ENCODE results near the gene PCSK2. TPM values are rescaled to one million over a fixed set of nuclear protein-coding genes. Genes with fewer than 3 reads are reported as not detected.

Gene PCSK2
- total RNA-seq, 2 donors from 2014 or later: not detected

- Mint-ChIP-seq H3K9me3 (no peaks in the 10 kb centered on the region), H3K4me3 (peak overlapping the region; percentile 83), H3K27me3 (no peaks in the 10 kb centered on the region), H3K4me1 (peaks cover 17% of the 10 kb centered on the region), H3K36me3 (ENCODE audit: low read depth) (no peaks in the 10 kb centered on the region), H3K27ac (peak overlapping the region; percentile 85)
- peak; percentile 78 for ATAC-seq (replicated peaks)
Observed at GRCh38 chr20:17505636-17506517, 279.0 kb downstream of the PCSK2 start.

DNA sequence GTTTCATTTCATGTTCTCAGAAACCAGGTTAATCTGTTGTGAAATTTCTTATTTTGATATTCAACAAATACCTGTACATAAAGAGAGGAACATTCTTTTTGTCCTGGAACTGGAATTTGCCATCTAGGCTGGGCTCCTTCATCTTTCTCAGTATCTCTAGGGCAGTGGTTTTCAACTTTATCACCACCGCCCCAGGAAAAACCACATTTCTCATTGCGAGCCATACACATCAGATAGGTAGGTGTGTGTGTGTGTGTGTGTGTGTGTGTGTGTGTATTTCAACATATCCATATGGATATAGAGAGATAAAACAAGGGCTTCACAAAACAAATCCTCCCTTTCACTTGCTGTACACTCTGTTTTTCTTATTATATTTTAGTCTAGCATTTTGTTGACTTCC lies 280.2 kb downstream of the PCSK2 start:
- Mint-ChIP-seq H3K27me3 (no peaks in the 10 kb centered on the region), H3K27ac (no peak overlapping the region), H3K9me3 (no peaks in the 10 kb centered on the region), H3K4me3 (peak overlapping the region; percentile 83), H3K4me1 (peaks cover 27% of the 10 kb centered on the region), H3K36me3 (ENCODE audit: low read depth) (no peaks in the 10 kb centered on the region)
- no peak for ATAC-seq (replicated peaks)

DNA sequence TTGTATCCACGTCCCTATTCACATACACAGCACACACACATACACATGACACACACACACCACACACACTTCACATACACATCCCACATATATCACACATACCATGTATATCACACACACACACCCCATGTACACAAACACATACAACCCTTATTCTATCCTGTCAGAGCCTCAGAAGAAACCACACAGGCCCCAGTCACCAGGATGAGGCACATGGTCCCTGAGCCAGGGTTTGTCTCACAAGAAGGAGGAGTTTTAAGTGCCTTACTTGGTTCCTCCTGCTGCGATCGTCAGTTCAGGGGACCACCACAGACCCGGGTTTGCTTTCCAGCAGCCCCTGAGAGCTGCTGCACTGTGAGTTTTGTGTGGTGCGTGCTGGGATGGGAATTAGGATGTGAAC lies 280.7 kb downstream of the PCSK2 start:
- peak overlapping the region; percentile 83 for H3K4me3 Mint-ChIP-seq
- H3K36me3 Mint-ChIP-seq (ENCODE audit: low read depth): no peaks in the 10 kb centered on the region
- H3K27ac Mint-ChIP-seq: no peak overlapping the region
- peaks cover 29% of the 10 kb centered on the region for H3K4me1 Mint-ChIP-seq
- no peaks in the 10 kb centered on the region for H3K27me3 Mint-ChIP-seq
- no peaks in the 10 kb centered on the region for H3K9me3 Mint-ChIP-seq
- ATAC-seq (replicated peaks): no peak

DNA sequence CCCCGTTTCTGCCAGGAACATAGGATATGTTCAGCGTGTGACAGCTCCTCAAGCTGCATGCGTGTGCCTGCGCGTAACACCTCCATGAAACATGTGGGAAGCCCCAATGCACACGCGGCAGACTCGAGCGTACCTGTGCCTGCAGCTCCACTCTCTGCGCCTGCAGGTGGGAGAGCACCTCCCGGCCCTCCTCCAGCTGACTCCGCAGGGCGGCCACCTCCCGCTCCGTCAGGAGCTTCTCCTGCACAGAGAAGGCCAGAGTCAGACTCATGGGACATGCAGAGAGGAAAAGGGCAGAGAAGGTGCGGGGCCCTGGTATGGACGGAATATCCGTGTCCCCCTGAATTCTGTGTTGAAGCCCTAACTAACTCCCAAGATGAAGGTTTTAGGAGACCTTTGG lies 281.9 kb downstream of the PCSK2 start:
- peaks cover 29% of the 10 kb centered on the region for H3K4me1 Mint-ChIP-seq
- H3K27ac Mint-ChIP-seq: no peak overlapping the region
- H3K36me3 Mint-ChIP-seq (ENCODE audit: low read depth): no peaks in the 10 kb centered on the region
- H3K4me3 Mint-ChIP-seq: no peak overlapping the region
- H3K9me3 Mint-ChIP-seq: no peaks in the 10 kb centered on the region
- ATAC-seq (replicated peaks): no peak
- no peaks in the 10 kb centered on the region for H3K27me3 Mint-ChIP-seq

DNA sequence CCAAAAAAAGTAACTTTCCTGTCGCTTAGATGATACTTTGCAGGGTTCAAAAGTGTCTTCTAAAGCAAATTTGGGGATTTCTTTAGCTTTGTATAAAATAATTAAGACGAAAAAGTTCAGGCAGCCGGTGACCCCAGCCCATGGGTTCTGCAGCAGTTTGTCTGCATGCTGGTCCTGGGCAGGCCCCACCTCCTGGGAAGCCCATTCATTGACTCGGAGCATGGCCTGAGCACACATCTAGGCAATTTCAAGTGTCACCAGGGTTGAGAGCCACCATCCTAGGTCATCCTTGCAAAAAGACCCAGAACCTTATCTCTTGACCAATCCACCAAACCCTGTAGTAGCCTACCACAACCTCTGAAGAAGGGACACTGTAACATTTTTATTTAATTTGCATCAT lies 283.7 kb downstream of the PCSK2 start:
- no peaks in the 10 kb centered on the region for H3K36me3 Mint-ChIP-seq (ENCODE audit: low read depth)
- H3K9me3 Mint-ChIP-seq: no peaks in the 10 kb centered on the region
- peaks cover 25% of the 10 kb centered on the region for H3K4me1 Mint-ChIP-seq
- no peak for ATAC-seq (replicated peaks)
- no peaks in the 10 kb centered on the region for H3K27me3 Mint-ChIP-seq
- H3K27ac Mint-ChIP-seq: no peak overlapping the region
- no peak overlapping the region for H3K4me3 Mint-ChIP-seq

- Mint-ChIP-seq H3K4me1 (peaks cover 19% of the 10 kb centered on the region), H3K27ac (no peak overlapping the region), H3K36me3 (ENCODE audit: low read depth) (no peaks in the 10 kb centered on the region), H3K4me3 (no peak overlapping the region), H3K9me3 (no peaks in the 10 kb centered on the region), H3K27me3 (no peaks in the 10 kb centered on the region)
- peak; percentile 78 for ATAC-seq (replicated peaks)
Observed at GRCh38 chr20:17511401-17511800, 284.6 kb downstream of the PCSK2 start.

GRCh38 chr20:17513939-17514338 lies 287.1 kb downstream of the PCSK2 start:
- Mint-ChIP-seq H3K36me3 (ENCODE audit: low read depth) (no peaks in the 10 kb centered on the region), H3K27ac (no peak overlapping the region), H3K4me1 (peaks cover 14% of the 10 kb centered on the region), H3K27me3 (no peaks in the 10 kb centered on the region), H3K4me3 (no peak overlapping the region), H3K9me3 (no peaks in the 10 kb centered on the region)
- no peak for ATAC-seq (replicated peaks)

GRCh38 chr20:17515053-17515452 lies 288.2 kb downstream of the PCSK2 start:
- Mint-ChIP-seq H3K36me3 (ENCODE audit: low read depth) (no peaks in the 10 kb centered on the region), H3K27me3 (no peaks in the 10 kb centered on the region), H3K4me1 (peaks cover 14% of the 10 kb centered on the region), H3K9me3 (no peaks in the 10 kb centered on the region), H3K27ac (no peak overlapping the region), H3K4me3 (no peak overlapping the region)
- no peak for ATAC-seq (replicated peaks)

DNA sequence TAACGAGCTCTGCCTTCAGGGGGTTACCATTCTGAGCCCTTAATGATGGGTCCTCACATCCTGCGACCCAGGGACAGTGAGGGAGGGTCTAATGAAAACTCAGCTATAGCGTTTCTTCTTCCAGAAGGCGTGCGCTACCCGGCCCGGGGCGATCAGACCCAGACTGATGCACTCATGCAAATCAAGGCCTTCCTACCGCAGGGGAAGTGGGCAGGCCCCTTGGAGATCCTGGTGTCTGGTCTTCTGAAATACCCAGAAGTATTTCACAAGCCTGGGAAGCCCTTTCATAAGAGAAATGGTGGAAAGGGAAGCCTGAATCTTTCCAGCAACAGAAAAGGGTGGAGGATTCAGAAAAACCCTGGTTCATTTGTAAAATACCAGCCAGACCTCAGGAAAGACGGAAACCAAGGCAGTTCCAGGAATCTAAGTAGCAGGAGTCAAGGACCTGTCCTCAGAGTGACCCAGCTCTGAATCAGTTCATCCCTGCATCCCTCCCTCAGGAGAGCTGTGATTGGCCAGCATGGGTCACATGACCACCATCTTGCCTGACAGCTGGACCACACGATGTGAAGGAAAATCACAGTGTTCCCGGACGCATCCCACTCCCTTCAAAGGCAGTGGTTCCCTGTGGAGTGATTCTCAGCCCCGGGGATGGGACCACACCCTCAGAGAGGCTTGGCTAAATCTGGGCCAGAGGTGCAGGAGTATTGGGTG lies 291.7 kb downstream of the PCSK2 start:
- Mint-ChIP-seq H3K9me3 (no peaks in the 10 kb centered on the region), H3K27ac (no peak overlapping the region), H3K4me1 (peaks cover 5% of the 10 kb centered on the region), H3K27me3 (no peaks in the 10 kb centered on the region), H3K4me3 (no peak overlapping the region), H3K36me3 (ENCODE audit: low read depth) (no peaks in the 10 kb centered on the region)
- no peak for ATAC-seq (replicated peaks)

- Mint-ChIP-seq H3K27me3 (no peaks in the 10 kb centered on the region), H3K4me3 (no peak overlapping the region), H3K9me3 (no peaks in the 10 kb centered on the region), H3K4me1 (peaks cover 5% of the 10 kb centered on the region), H3K27ac (no peak overlapping the region), H3K36me3 (ENCODE audit: low read depth) (no peaks in the 10 kb centered on the region)
- ATAC-seq (replicated peaks): no peak
Observed at GRCh38 chr20:17519606-17520285, 292.9 kb downstream of the PCSK2 start.

- no peak overlapping the region for H3K4me3 Mint-ChIP-seq
- peak overlapping the region; percentile 29 for H3K27ac Mint-ChIP-seq
- ATAC-seq (replicated peaks): no peak
- no peaks in the 10 kb centered on the region for H3K9me3 Mint-ChIP-seq
- H3K36me3 Mint-ChIP-seq (ENCODE audit: low read depth): no peaks in the 10 kb centered on the region
- no peaks in the 10 kb centered on the region for H3K27me3 Mint-ChIP-seq
- H3K4me1 Mint-ChIP-seq: peaks cover 5% of the 10 kb centered on the region
Observed at GRCh38 chr20:17520583-17520982, 293.7 kb downstream of the PCSK2 start.

DNA sequence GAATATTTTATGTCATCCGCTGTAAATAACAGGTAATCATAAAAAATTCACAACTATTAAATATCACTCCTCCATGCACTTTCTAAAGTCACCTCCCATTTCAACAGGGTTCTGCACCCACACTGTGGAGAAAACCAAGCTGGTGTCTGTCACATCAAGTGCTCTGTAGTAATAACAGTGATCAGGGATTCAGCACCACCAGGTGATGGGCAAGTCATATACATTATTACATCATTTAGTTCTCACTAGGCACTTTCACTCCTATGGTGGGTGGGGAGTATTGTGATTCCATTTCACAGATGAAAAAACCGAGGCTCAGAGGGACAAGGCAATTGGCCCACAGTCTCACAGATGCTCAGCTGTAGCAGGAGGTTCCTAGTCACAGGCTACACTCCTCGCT lies 295.7 kb downstream of the PCSK2 start:
- Mint-ChIP-seq H3K4me1 (peaks cover 5% of the 10 kb centered on the region), H3K36me3 (ENCODE audit: low read depth) (no peaks in the 10 kb centered on the region), H3K9me3 (no peaks in the 10 kb centered on the region), H3K4me3 (no peak overlapping the region), H3K27me3 (no peaks in the 10 kb centered on the region), H3K27ac (no peak overlapping the region)
- no peak for ATAC-seq (replicated peaks)

GRCh38 chr20:17523326-17523725 lies 296.5 kb downstream of the PCSK2 start:
- H3K27ac Mint-ChIP-seq: no peak overlapping the region
- no peak for ATAC-seq (replicated peaks)
- H3K9me3 Mint-ChIP-seq: no peaks in the 10 kb centered on the region
- H3K4me3 Mint-ChIP-seq: no peak overlapping the region
- no peaks in the 10 kb centered on the region for H3K36me3 Mint-ChIP-seq (ENCODE audit: low read depth)
- H3K4me1 Mint-ChIP-seq: peaks cover 5% of the 10 kb centered on the region
- no peaks in the 10 kb centered on the region for H3K27me3 Mint-ChIP-seq

GRCh38 chr20:17524560-17524959 lies 297.7 kb downstream of the PCSK2 start:
- H3K4me3 Mint-ChIP-seq: no peak overlapping the region
- ATAC-seq (replicated peaks): no peak
- no peaks in the 10 kb centered on the region for H3K9me3 Mint-ChIP-seq
- H3K4me1 Mint-ChIP-seq: peaks cover 5% of the 10 kb centered on the region
- H3K27ac Mint-ChIP-seq: no peak overlapping the region
- no peaks in the 10 kb centered on the region for H3K36me3 Mint-ChIP-seq (ENCODE audit: low read depth)
- H3K27me3 Mint-ChIP-seq: no peaks in the 10 kb centered on the region

GRCh38 chr20:17525132-17525531 lies 298.3 kb downstream of the PCSK2 start:
- Mint-ChIP-seq H3K36me3 (ENCODE audit: low read depth) (no peaks in the 10 kb centered on the region), H3K27me3 (no peaks in the 10 kb centered on the region), H3K9me3 (no peaks in the 10 kb centered on the region), H3K4me1 (peaks cover 5% of the 10 kb centered on the region), H3K27ac (no peak overlapping the region), H3K4me3 (no peak overlapping the region)
- no peak for ATAC-seq (replicated peaks)
